Neural cell (in vitro differentiated cells): ENCODE measurements around the gene CPNE9.

Experiments
- EZH2 ChIP-seq: fragments of 200-600, 300-800 bp; shearing (Covaris generic), sonication (generic); IDR thresholded peaks from 2 replicates; pipeline ENCODE4 v1.6.1; 2014; ENCODE audit warnings: antibody characterized with exemption, low read length, borderline replicate concordance, mild to moderate bottlenecking; ENCODE audit not compliant: insufficient read depth, poor library complexity, severe bottlenecking
- MXI1 ChIP-seq: fragments of 450-650 bp; conservative IDR thresholded peaks from 2 replicates; pipeline ENCODE4 v1.6.1; 2014; ENCODE audit warnings: antibody characterized with exemption, mild to moderate bottlenecking; ENCODE audit not compliant: poor library complexity, severe bottlenecking
- POLR2AphosphoS5 ChIP-seq: IDR thresholded peaks from 2 replicates; pipeline ENCODE4 v1.6.1; 2012
- RAD21 ChIP-seq: fragments of 450-650 bp; conservative IDR thresholded peaks from 2 replicates; pipeline ENCODE4 v1.6.1; 2014; ENCODE audit warnings: antibody characterized with exemption, mild to moderate bottlenecking, moderate library complexity
- TAF1 ChIP-seq: IDR thresholded peaks from 2 replicates; pipeline ENCODE4 v1.6.1; 2012; ENCODE audit warnings: low read depth
- TF ChIP-seq, protein P1 (sequence below): fragments of 450-650 bp; IDR thresholded peaks from 2 replicates; pipeline ENCODE4 v1.5.1; 2014; ENCODE audit warnings: antibody characterized with exemption, mild to moderate bottlenecking, moderate library complexity; ENCODE audit not compliant: poor library complexity, severe bottlenecking
- TF ChIP-seq, protein P2 (sequence below): IDR thresholded peaks from 2 replicates; pipeline ENCODE4 v1.6.1; 2012; ENCODE audit warnings: borderline replicate concordance

DNA sequence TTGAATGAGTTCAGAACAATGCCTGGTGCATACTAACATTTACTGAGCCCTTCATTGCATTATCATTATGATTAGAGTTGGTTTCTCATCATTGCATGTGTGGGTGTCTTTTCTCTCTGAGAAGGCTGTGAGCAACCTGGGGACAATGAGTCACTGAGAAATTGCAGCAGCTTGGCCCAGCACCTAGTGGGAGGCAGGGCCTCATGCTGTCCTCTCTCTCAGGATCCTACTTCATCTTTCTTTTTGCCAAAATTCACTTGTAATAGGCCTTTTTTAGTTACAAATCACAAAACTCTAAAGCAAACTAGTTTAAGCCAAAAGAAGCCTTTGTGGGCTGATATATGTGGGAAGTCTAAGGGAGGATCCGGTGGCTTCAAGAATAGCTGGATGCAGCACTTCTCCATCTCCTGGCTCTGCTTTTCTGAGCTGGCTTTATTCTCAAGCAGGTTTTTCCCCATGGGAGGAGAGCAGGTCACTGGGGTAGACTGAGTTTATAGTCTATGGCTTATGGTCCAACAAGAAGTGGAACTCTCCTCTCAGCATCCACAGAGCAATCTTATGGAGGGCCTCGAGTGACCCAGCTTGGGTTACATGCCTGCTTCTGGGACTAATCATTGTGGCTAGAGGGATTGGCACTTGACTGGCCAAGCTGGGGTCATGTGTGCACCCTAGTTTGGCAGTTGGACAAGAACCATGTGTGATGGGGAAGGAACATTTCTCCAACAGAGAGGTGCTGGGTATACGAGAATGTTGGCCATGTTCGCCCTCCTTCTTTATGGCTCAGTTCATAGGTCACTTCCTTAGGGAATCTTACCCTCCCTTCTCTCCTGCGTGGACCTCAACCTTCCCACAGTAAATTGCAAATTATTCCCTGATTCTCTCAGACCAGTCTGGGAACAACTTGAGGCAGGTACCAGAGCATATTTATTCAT is 74.8 kb downstream of the CPNE9 start:
- TF ChIP-seq, protein P1, sequence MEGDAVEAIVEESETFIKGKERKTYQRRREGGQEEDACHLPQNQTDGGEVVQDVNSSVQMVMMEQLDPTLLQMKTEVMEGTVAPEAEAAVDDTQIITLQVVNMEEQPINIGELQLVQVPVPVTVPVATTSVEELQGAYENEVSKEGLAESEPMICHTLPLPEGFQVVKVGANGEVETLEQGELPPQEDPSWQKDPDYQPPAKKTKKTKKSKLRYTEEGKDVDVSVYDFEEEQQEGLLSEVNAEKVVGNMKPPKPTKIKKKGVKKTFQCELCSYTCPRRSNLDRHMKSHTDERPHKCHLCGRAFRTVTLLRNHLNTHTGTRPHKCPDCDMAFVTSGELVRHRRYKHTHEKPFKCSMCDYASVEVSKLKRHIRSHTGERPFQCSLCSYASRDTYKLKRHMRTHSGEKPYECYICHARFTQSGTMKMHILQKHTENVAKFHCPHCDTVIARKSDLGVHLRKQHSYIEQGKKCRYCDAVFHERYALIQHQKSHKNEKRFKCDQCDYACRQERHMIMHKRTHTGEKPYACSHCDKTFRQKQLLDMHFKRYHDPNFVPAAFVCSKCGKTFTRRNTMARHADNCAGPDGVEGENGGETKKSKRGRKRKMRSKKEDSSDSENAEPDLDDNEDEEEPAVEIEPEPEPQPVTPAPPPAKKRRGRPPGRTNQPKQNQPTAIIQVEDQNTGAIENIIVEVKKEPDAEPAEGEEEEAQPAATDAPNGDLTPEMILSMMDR, result no peak
- no peak for TF ChIP-seq POLR2AphosphoS5
- no peak for TF ChIP-seq EZH2
- no peak for TF ChIP-seq RAD21
- TF ChIP-seq TAF1, result no peak
- TF ChIP-seq MXI1, result no peak
- TF ChIP-seq, protein P2, sequence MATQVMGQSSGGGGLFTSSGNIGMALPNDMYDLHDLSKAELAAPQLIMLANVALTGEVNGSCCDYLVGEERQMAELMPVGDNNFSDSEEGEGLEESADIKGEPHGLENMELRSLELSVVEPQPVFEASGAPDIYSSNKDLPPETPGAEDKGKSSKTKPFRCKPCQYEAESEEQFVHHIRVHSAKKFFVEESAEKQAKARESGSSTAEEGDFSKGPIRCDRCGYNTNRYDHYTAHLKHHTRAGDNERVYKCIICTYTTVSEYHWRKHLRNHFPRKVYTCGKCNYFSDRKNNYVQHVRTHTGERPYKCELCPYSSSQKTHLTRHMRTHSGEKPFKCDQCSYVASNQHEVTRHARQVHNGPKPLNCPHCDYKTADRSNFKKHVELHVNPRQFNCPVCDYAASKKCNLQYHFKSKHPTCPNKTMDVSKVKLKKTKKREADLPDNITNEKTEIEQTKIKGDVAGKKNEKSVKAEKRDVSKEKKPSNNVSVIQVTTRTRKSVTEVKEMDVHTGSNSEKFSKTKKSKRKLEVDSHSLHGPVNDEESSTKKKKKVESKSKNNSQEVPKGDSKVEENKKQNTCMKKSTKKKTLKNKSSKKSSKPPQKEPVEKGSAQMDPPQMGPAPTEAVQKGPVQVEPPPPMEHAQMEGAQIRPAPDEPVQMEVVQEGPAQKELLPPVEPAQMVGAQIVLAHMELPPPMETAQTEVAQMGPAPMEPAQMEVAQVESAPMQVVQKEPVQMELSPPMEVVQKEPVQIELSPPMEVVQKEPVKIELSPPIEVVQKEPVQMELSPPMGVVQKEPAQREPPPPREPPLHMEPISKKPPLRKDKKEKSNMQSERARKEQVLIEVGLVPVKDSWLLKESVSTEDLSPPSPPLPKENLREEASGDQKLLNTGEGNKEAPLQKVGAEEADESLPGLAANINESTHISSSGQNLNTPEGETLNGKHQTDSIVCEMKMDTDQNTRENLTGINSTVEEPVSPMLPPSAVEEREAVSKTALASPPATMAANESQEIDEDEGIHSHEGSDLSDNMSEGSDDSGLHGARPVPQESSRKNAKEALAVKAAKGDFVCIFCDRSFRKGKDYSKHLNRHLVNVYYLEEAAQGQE, result no peak
